ENCODE results near the gene MAP2. TPM values are rescaled to one million over a fixed set of nuclear protein-coding genes. Genes with fewer than 3 reads are reported as not detected.

The MAP2 gene
- total and polyA plus RNA-seq, 4 donors = 0.70 to 4.2 (median 1.9) TPM

GRCh38 chr2:209570194-209570593 is 146.3 kb downstream of the MAP2 start:
- Histone ChIP-seq H3K9ac (ENCODE audit: low read depth in 1 of 2, low read length in 2 of 2) (no peak overlapping the region), H3K27me3 (ENCODE audit: control insufficient read depth in 4 of 4, insufficient read depth in 4 of 4, low read length in 3 of 4) (no peaks in the 10 kb centered on the region), H3K27ac (ENCODE audit: low read depth in 1 of 2, low read length in 2 of 2) (no peak overlapping the region), H3K4me1 (ENCODE audit: control insufficient read depth in 4 of 4, insufficient read depth in 4 of 4, low read length in 3 of 4) (no peaks in the 10 kb centered on the region), H3K4me3 (ENCODE audit: low read depth in 1 of 3, low read length in 3 of 3) (no peak overlapping the region), H3K36me3 (ENCODE audit: control insufficient read depth in 4 of 4, insufficient read depth in 3 of 4, low read depth in 1 of 4, low read length in 3 of 4) (peaks cover 0 to 1% (median 0%) of the 10 kb centered on the region in 4 donors), H3K9me3 (ENCODE audit: control insufficient read depth in 4 of 4, low read length in 3 of 4) (no peaks in the 10 kb centered on the region)
- 82% methylated on average over 1 of the region's 1 CpG for WGBS
- DNase-seq (ENCODE audit: low spot score) = no peak
- TF ChIP-seq ATF3 (IDR thresholded peaks at IDR 0.05) (no peak), FOXA2 (IDR thresholded peaks at IDR 0.05) (no peak), HNF4G (IDR thresholded peaks at IDR 0.05) (no peak)

GRCh38 chr2:209574515-209574914 is 150.7 kb downstream of the MAP2 start:
- Histone ChIP-seq H3K36me3 (ENCODE audit: control insufficient read depth in 4 of 4, insufficient read depth in 3 of 4, low read depth in 1 of 4, low read length in 3 of 4) (no peaks in the 10 kb centered on the region), H3K4me3 (ENCODE audit: low read depth in 1 of 3, low read length in 3 of 3) (no peak overlapping the region), H3K9me3 (ENCODE audit: control insufficient read depth in 4 of 4, low read length in 3 of 4) (no peaks in the 10 kb centered on the region), H3K27ac (ENCODE audit: low read depth in 1 of 2, low read length in 2 of 2) (no peak overlapping the region), H3K9ac (ENCODE audit: low read depth in 1 of 2, low read length in 2 of 2) (no peak overlapping the region), H3K4me1 (ENCODE audit: control insufficient read depth in 4 of 4, insufficient read depth in 4 of 4, low read length in 3 of 4) (no peaks in the 10 kb centered on the region), H3K27me3 (ENCODE audit: control insufficient read depth in 4 of 4, insufficient read depth in 4 of 4, low read length in 3 of 4) (no peaks in the 10 kb centered on the region)
- TF ChIP-seq FOXA2 (IDR thresholded peaks at IDR 0.05) (no peak), FOXA1 (IDR thresholded peaks at IDR 0.05) (no peak), HNF4A (conservative IDR thresholded peaks at IDR 0.05) (no peak), JUND (IDR thresholded peaks at IDR 0.05) (no peak), SP1 (IDR thresholded peaks at IDR 0.05) (no peak), HNF4G (IDR thresholded peaks at IDR 0.05) (no peak), NR2F2 (IDR thresholded peaks at IDR 0.05) (no peak), CTCF (IDR thresholded peaks at IDR 0.05; ENCODE audit: low read depth, low read length, missing input control) (no peak), MAX (IDR thresholded peaks at IDR 0.05) (no peak), EGR1 (IDR thresholded peaks at IDR 0.05; ENCODE audit: low read depth in 2 of 2) (no peak), TAF1 (conservative IDR thresholded peaks at IDR 0.05) (no peak), GABPA (IDR thresholded peaks at IDR 0.05 in 1 of 2, conservative IDR thresholded peaks at IDR 0.05 in 1 of 2) (no peak), ATF3 (IDR thresholded peaks at IDR 0.05) (no peak), REST (IDR thresholded peaks at IDR 0.05) (no peak), ZBTB33 (IDR thresholded peaks at IDR 0.05) (no peak), RAD21 (IDR thresholded peaks at IDR 0.05) (no peak), YY1 (IDR thresholded peaks at IDR 0.05) (no peak), RXRA (IDR thresholded peaks at IDR 0.05) (no peak)
- DNase-seq (ENCODE audit: low spot score) = no peak
- WGBS = 95% methylated on average over 2 of the region's 2 CpGs

Measured in liver (tissue), 9 donors.